ENCODE data around the gene PSME1.

PSME1 gene

GRCh38 chr14:24132976-24133375 is 3.0 kb upstream of the PSME1 start:
- DNase-seq (ENCODE audit: insufficient read length, low spot score) (no peak), FAIRE-seq (no peak)
- TF ChIP-seq POU2F2 (IDR thresholded peaks at IDR 0.05; ENCODE audit: low read depth, low read length) (no peak), TAF1 (IDR thresholded peaks at IDR 0.05; ENCODE audit: low read depth, low read length) (no peak), PAX5 (IDR thresholded peaks at IDR 0.05; ENCODE audit: insufficient read depth, low read length, severe bottlenecking) (no peak), SPI1 (IDR thresholded peaks at IDR 0.05; ENCODE audit: low read depth, low read length) (no peak), POLR2A (IDR thresholded peaks at IDR 0.05; ENCODE audit: low read depth, low read length) (no peak), POLR2AphosphoS5 (IDR thresholded peaks at IDR 0.05; ENCODE audit: low read depth, low read length) (no peak)

GRCh38 chr14:24133735-24134134 is 2.3 kb upstream of the PSME1 start:
- no peak for FAIRE-seq
- no peak for DNase-seq (ENCODE audit: insufficient read length, low spot score)
- TF ChIP-seq POLR2AphosphoS5 (IDR thresholded peaks at IDR 0.05; ENCODE audit: low read depth, low read length) (no peak), TAF1 (IDR thresholded peaks at IDR 0.05; ENCODE audit: low read depth, low read length) (no peak), POU2F2 (IDR thresholded peaks at IDR 0.05; ENCODE audit: low read depth, low read length) (no peak), SPI1 (IDR thresholded peaks at IDR 0.05; ENCODE audit: low read depth, low read length) (no peak)

- TF ChIP-seq PAX5 (IDR thresholded peaks at IDR 0.05; ENCODE audit: insufficient read depth, low read length, severe bottlenecking): no peak
- FAIRE-seq: peak; percentile 31
- no peak for DNase-seq (ENCODE audit: insufficient read length, low spot score)
These were observed 485 bp upstream of the PSME1 start for GRCh38 chr14:24135584-24135833.

GRCh38 chr14:24136684-24137528 is 912 bp downstream of the PSME1 start:
- FAIRE-seq (no peak), DNase-seq (ENCODE audit: insufficient read length, low spot score) (no peak)
- TF ChIP-seq PAX5 (IDR thresholded peaks at IDR 0.05; ENCODE audit: insufficient read depth, low read length, severe bottlenecking) (no peak), TAF1 (IDR thresholded peaks at IDR 0.05; ENCODE audit: low read depth, low read length) (no peak), SPI1 (IDR thresholded peaks at IDR 0.05; ENCODE audit: low read depth, low read length) (no peak), POLR2A (IDR thresholded peaks at IDR 0.05; ENCODE audit: low read depth, low read length) (no peak), POU2F2 (IDR thresholded peaks at IDR 0.05; ENCODE audit: low read depth, low read length) (no peak), POLR2AphosphoS5 (IDR thresholded peaks at IDR 0.05; ENCODE audit: low read depth, low read length) (no peak)

- peak; percentile 53; the same call in 1 of the 2 replicates for TF ChIP-seq POLR2A (IDR thresholded peaks at IDR 0.05; ENCODE audit: low read depth, low read length)
- no peak for TF ChIP-seq PAX5 (IDR thresholded peaks at IDR 0.05; ENCODE audit: insufficient read depth, low read length, severe bottlenecking)
- no peak for DNase-seq (ENCODE audit: insufficient read length, low spot score)
- no peak for FAIRE-seq
These were observed 1.8 kb downstream of the PSME1 start for GRCh38 chr14:24137529-24138395.

GRCh38 chr14:24138396-24139271 is 2.6 kb downstream of the PSME1 start:
- DNase-seq (ENCODE audit: insufficient read length, low spot score): no peak
- no peak for FAIRE-seq
- TF ChIP-seq POU2F2 (IDR thresholded peaks at IDR 0.05; ENCODE audit: low read depth, low read length) (no peak), POLR2A (IDR thresholded peaks at IDR 0.05; ENCODE audit: low read depth, low read length) (no peak), PAX5 (IDR thresholded peaks at IDR 0.05; ENCODE audit: insufficient read depth, low read length, severe bottlenecking) (no peak), POLR2AphosphoS5 (IDR thresholded peaks at IDR 0.05; ENCODE audit: low read depth, low read length) (no peak), TAF1 (IDR thresholded peaks at IDR 0.05; ENCODE audit: low read depth, low read length) (no peak), SPI1 (IDR thresholded peaks at IDR 0.05; ENCODE audit: low read depth, low read length) (no peak)

- no peak for FAIRE-seq
- TF ChIP-seq POLR2A (IDR thresholded peaks at IDR 0.05; ENCODE audit: low read depth, low read length) (no peak), POU2F2 (IDR thresholded peaks at IDR 0.05; ENCODE audit: low read depth, low read length) (no peak), PAX5 (IDR thresholded peaks at IDR 0.05; ENCODE audit: insufficient read depth, low read length, severe bottlenecking) (no peak), SPI1 (IDR thresholded peaks at IDR 0.05; ENCODE audit: low read depth, low read length) (no peak), TAF1 (IDR thresholded peaks at IDR 0.05; ENCODE audit: low read depth, low read length) (no peak), POLR2AphosphoS5 (IDR thresholded peaks at IDR 0.05; ENCODE audit: low read depth, low read length) (no peak)
- DNase-seq (ENCODE audit: insufficient read length, low spot score): no peak
These were observed 3.4 kb downstream of the PSME1 start for GRCh38 chr14:24139272-24139934.

- peak; percentile 82 for FAIRE-seq
- peak; percentile 83 for TF ChIP-seq POLR2AphosphoS5 (IDR thresholded peaks at IDR 0.05; ENCODE audit: low read depth, low read length)
- TF ChIP-seq TAF1 (IDR thresholded peaks at IDR 0.05; ENCODE audit: low read depth, low read length): peak; percentile 7
- peak; percentile 78; the same call in 1 of the 2 replicates for TF ChIP-seq POLR2A (IDR thresholded peaks at IDR 0.05; ENCODE audit: low read depth, low read length)
- TF ChIP-seq SPI1 (IDR thresholded peaks at IDR 0.05; ENCODE audit: low read depth, low read length): peak; percentile 74
- TF ChIP-seq POU2F2 (IDR thresholded peaks at IDR 0.05; ENCODE audit: low read depth, low read length): peak; percentile 53
- peak; percentile 72 for TF ChIP-seq PAX5 (IDR thresholded peaks at IDR 0.05; ENCODE audit: insufficient read depth, low read length, severe bottlenecking)
- peak; percentile 96 for DNase-seq (ENCODE audit: insufficient read length, low spot score)
These were observed 5.3 kb downstream of the PSME1 start, which contains the start of gene EMC9 for GRCh38 chr14:24141097-24141880. EMC9 (minus strand) TSS chr14:24141591; CDS start chr14:24141304, 287 bp downstream.

All from GM12891 (cell line).